Measurements from ENCODE around the gene MBOAT7. TPM values are rescaled to one million over a fixed set of nuclear protein-coding genes. Genes with fewer than 3 reads are reported as not detected.

Gene MBOAT7
- polyA plus RNA-seq, 1 of the 3 experiments (the other 2 are of a cell fraction) = 80.8 TPM

- no peak overlapping the region for H3K4me2 ChIP-seq
- H3K79me2 ChIP-seq (ENCODE audit: insufficient read depth) = no peaks in the 10 kb centered on the region
- no peak overlapping the region for H3K4me3 ChIP-seq (ENCODE audit: low read depth in 2 of 2, low read length in 1 of 2)
- no peaks in the 10 kb centered on the region for H3K27me3 ChIP-seq (ENCODE audit: insufficient read depth)
- ChIA-PET CTCF (interaction anchor here (1.2 kb wide), 1 partner anchor 330 kb away, joined by 3 read pairs; no protein-coding TSS in a partner anchor), POLR2A (no interaction called here)
- no peak overlapping the region for H2AFZ ChIP-seq (ENCODE audit: low read depth)
- no peaks in the 10 kb centered on the region for H3F3A ChIP-seq (replicated peaks; ENCODE audit: insufficient read depth)
- WGBS (ENCODE audit: low lambda C conversion rate) = 98% methylated on average over 12 of the region's 17 CpGs
- no peak for DNase-seq
- TF ChIP-seq GATA2 (CRISPR knock-in tag; IDR thresholded peaks at IDR 0.05) = no peak
- TF ChIP-seq PBX3 (IDR thresholded peaks at IDR 0.05) = no peak
- no peak for TF ChIP-seq USF1 (IDR thresholded peaks at IDR 0.05; ENCODE audit: borderline replicate concordance, low read depth)
- no peaks in the 10 kb centered on the region for H3K9me2 ChIP-seq
- H3K4me1 ChIP-seq (ENCODE audit: control insufficient read depth in 1 of 2, insufficient read depth in 2 of 2, low read depth in 1 of 2, low read length in 1 of 2) = no peaks in the 10 kb centered on the region
- no peaks in the 10 kb centered on the region for H3K9me3 ChIP-seq
- no peak overlapping the region for H3K27ac ChIP-seq (ENCODE audit: low read depth in 2 of 2, low read length in 1 of 2)
- no peak overlapping the region for H3K9ac ChIP-seq
- H4K20me1 ChIP-seq (ENCODE audit: insufficient read depth) = no peaks in the 10 kb centered on the region
- peaks cover 12 to 69% of the 10 kb centered on the region in 2 experiments for H3K36me3 ChIP-seq (replicated peaks in 1 of 2; ENCODE audit: control insufficient read depth in 1 of 2, insufficient read depth in 2 of 2, low read length in 1 of 2)
Measured at GRCh38 chr19:54123682-54124081, 65.7 kb downstream of the MBOAT7 start.

Other genes with a start within 250 kb of the MBOAT7 start
- 1.1 and 1.3 TPM in 2 replicates for gene CACNG8, start 226.6 kb downstream of the MBOAT7 start, polyA plus RNA-seq (2012; rRNA removed)
- 0.96 and 1.2 TPM in 2 replicates for gene CACNG6, start 197.9 kb downstream of the MBOAT7 start, polyA plus RNA-seq (2012; rRNA removed)
- gene VSTM1, start 125.7 kb downstream of the MBOAT7 start, polyA plus RNA-seq (2012; rRNA removed) = 0.10 and 0.24 TPM in 2 replicates
- not detected in 2 replicates for gene TARM1, start 108.2 kb downstream of the MBOAT7 start, polyA plus RNA-seq (2012; rRNA removed)
- 0.97 and 1.2 TPM in 2 replicates for gene OSCAR, start 88.8 kb downstream of the MBOAT7 start, polyA plus RNA-seq (2012; rRNA removed)
- gene NDUFA3, start 86.7 kb downstream of the MBOAT7 start, polyA plus RNA-seq (2012; rRNA removed) = 71.5 and 87.0 TPM in 2 replicates
- gene TFPT, start 73.9 kb downstream of the MBOAT7 start, polyA plus RNA-seq (2012; rRNA removed) = 39.8 and 49.7 TPM in 2 replicates
- 72.2 and 81.0 TPM in 2 replicates for gene PRPF31, start 73.8 kb downstream of the MBOAT7 start, polyA plus RNA-seq (2012; rRNA removed)
- gene CNOT3, start 51.8 kb downstream of the MBOAT7 start, polyA plus RNA-seq (2012; rRNA removed) = 7.1 and 14.2 TPM in 2 replicates
- 7.7 and 11.4 TPM in 2 replicates for gene LENG1, start 29.9 kb downstream of the MBOAT7 start, polyA plus RNA-seq (2012; rRNA removed)
- gene TMC4, start 16.4 kb downstream of the MBOAT7 start, polyA plus RNA-seq (2012; rRNA removed) = 2.7 and 2.8 TPM in 2 replicates
- gene TSEN34, start 1.7 kb upstream of the MBOAT7 start, polyA plus RNA-seq (2012; rRNA removed) = 82.1 and 84.1 TPM in 2 replicates
- gene RPS9, start 11.3 kb upstream of the MBOAT7 start, polyA plus RNA-seq (2012; rRNA removed) = 3,441 and 3,815 TPM in 2 replicates
- gene LILRB3, start 33.4 kb upstream of the MBOAT7 start, polyA plus RNA-seq (2012; rRNA removed) = not detected in 2 replicates
- gene LILRA6, start 53.2 kb upstream of the MBOAT7 start, polyA plus RNA-seq (2012; rRNA removed) = not detected in 2 replicates
- gene LILRB5, start 67.7 kb upstream of the MBOAT7 start, polyA plus RNA-seq (2012; rRNA removed) = not detected in 2 replicates
- not detected in 2 replicates for gene LILRB2, start 91.5 kb upstream of the MBOAT7 start, polyA plus RNA-seq (2012; rRNA removed)
- gene LILRA5, start 123.6 kb upstream of the MBOAT7 start, polyA plus RNA-seq (2012; rRNA removed) = not detected in 2 replicates
- not detected in 2 replicates for gene LILRA4, start 149.6 kb upstream of the MBOAT7 start, polyA plus RNA-seq (2012; rRNA removed)
- not detected in 2 replicates for gene LAIR1, start 175.4 kb upstream of the MBOAT7 start, polyA plus RNA-seq (2012; rRNA removed)
- gene TTYH1, start 225.9 kb upstream of the MBOAT7 start, polyA plus RNA-seq (2012; rRNA removed) = 0.05 and 0.21 TPM in 2 replicates

Measured in SK-N-SH (cell line).